Testis (tissue), 2 donors: ENCODE data around the gene CCDC90B.
A peak's percentile ranks its signal among the peaks of the same experiment; 100 is the strongest.

Experiments used
- POLR2A ChIP-seq: fragments of 450-650 bp; IDR thresholded peaks from one replicate; pipeline ENCODE4 v1.6.1; 2017; ENCODE audit warnings: antibody characterized with exemption, mild to moderate bottlenecking, moderate library complexity
- TF ChIP-seq, protein P1 (sequence below), 3 experiments: fragments of 450-650 bp in 2 of 3; fragments of 200-600 bp in 1 of 3; sonication (generic) in 1 of 3; IDR thresholded peaks; one replicate each; pipeline ENCODE4 v1.5.1; 2016 to 2019; ENCODE audit warnings: antibody characterized with exemption in 3 of 3, mild to moderate bottlenecking in 2 of 3, moderate library complexity in 1 of 3

DNA sequence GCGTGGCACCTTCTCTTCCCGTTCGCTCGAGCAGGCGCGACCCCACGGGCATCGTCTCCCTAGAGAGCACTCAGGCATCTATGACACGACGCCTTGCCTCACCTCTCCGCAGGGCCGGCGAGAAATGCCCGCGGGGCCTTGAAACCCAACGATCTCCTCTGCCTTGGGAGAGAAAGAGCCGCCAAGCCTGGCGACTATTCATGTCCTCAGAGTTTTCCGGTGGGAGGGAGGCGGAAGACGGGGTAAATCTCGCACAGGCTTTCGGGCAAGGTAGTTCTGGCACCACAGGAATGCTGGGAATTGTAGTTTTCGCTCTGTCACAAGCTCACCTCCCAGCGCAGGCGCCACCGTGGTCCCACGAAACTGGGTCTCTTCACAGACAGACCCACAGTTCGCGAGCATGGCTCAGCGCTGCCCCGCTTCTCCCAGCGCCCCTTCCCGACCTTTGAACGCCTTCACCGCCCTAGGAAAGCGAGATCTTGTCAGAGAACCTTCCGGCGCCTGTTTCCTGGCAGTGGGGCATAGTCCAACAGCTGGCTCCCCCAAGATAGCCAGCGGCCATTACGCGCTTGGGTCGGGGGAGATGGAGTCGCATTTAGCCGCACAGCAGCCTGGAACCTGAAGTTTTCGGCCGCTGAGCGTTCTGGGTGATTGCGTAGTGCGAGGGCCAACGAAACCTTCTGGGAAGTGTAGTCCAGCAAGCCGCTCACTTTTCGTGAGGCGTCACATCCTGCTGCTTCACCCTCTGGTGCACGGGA is at the start of gene CCDC90B:
- TF ChIP-seq, protein P1, sequence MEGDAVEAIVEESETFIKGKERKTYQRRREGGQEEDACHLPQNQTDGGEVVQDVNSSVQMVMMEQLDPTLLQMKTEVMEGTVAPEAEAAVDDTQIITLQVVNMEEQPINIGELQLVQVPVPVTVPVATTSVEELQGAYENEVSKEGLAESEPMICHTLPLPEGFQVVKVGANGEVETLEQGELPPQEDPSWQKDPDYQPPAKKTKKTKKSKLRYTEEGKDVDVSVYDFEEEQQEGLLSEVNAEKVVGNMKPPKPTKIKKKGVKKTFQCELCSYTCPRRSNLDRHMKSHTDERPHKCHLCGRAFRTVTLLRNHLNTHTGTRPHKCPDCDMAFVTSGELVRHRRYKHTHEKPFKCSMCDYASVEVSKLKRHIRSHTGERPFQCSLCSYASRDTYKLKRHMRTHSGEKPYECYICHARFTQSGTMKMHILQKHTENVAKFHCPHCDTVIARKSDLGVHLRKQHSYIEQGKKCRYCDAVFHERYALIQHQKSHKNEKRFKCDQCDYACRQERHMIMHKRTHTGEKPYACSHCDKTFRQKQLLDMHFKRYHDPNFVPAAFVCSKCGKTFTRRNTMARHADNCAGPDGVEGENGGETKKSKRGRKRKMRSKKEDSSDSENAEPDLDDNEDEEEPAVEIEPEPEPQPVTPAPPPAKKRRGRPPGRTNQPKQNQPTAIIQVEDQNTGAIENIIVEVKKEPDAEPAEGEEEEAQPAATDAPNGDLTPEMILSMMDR (IDR thresholded peaks at IDR 0.05) = peak in 1 of 3 experiments; percentile 29
- TF ChIP-seq POLR2A = no peak
